NCI-H2107 (cell line): ENCODE results near the gene OMG.
"Not testable (repeated sequence)": the region's sequence is repeated elsewhere in the genome, so short reads cannot be mapped to it uniquely, and the experiment has no call there.

Experiments
- DNase-seq: peaks from one replicate; lab custom pipeline; 2025; lab: John Stamatoyannopoulos, UW

OMG gene

GRCh38 chr17:31308372-31309334, 11.6 kb upstream of the OMG start:
- no peak for DNase-seq

- no peak for DNase-seq
Observed at GRCh38 chr17:31307640-31308039, 10.6 kb upstream of the OMG start.

- DNase-seq, result no peak
Observed at GRCh38 chr17:31299624-31300023, 2.6 kb upstream of the OMG start.

GRCh38 chr17:31296142-31296541, 897 bp downstream of the OMG start:
- DNase-seq, result no peak

GRCh38 chr17:31295489-31295871, 1.6 kb downstream of the OMG start:
- DNase-seq, result no peak

- DNase-seq, result no peak
Observed at GRCh38 chr17:31294820-31295488, 2.1 kb downstream of the OMG start.

GRCh38 chr17:31294231-31294630, 2.8 kb downstream of the OMG start:
- DNase-seq, result no peak

- DNase-seq, result no peak
Observed at GRCh38 chr17:31293581-31293980, 3.5 kb downstream of the OMG start.

- DNase-seq, result no peak
Observed at GRCh38 chr17:31291820-31292219, 5.2 kb downstream of the OMG start.

- DNase-seq, result no peak
Observed at GRCh38 chr17:31289790-31290189, 7.2 kb downstream of the OMG start.

GRCh38 chr17:31287932-31288331, 9.1 kb downstream of the OMG start:
- not testable (repeated sequence) for DNase-seq

- DNase-seq, result no peak
Observed at GRCh38 chr17:31286587-31286986, 10.5 kb downstream of the OMG start.

- no peak for DNase-seq
Observed at GRCh38 chr17:31283841-31284240, 13.2 kb downstream of the OMG start.

- DNase-seq, result no peak
Observed at GRCh38 chr17:31281061-31281460, 16.0 kb downstream of the OMG start.

GRCh38 chr17:31279401-31279800, 17.6 kb downstream of the OMG start:
- DNase-seq, result no peak

GRCh38 chr17:31275116-31275515, 21.9 kb downstream of the OMG start:
- no peak for DNase-seq

GRCh38 chr17:31274252-31274651, 22.8 kb downstream of the OMG start:
- peak; percentile 4 for DNase-seq

- no peak for DNase-seq
Observed at GRCh38 chr17:31273516-31273915, 23.5 kb downstream of the OMG start.

- DNase-seq, result no peak
Observed at GRCh38 chr17:31272803-31273202, 24.2 kb downstream of the OMG start.

GRCh38 chr17:31272236-31272635, 24.8 kb downstream of the OMG start:
- no peak for DNase-seq

- DNase-seq, result no peak
Observed at GRCh38 chr17:31269578-31269983, 27.5 kb downstream of the OMG start.

GRCh38 chr17:31269036-31269577, 27.9 kb downstream of the OMG start:
- DNase-seq, result no peak

- no peak for DNase-seq
Observed at GRCh38 chr17:31266042-31266441, 31.0 kb downstream of the OMG start.
